Activated T-cell treated with anti-CD3 and anti-CD28 coated beads, Interleukin-2, amount 50 U/mL, for 4 hours (primary cell): ENCODE measurements around the gene BCL2L13. TPM values are rescaled to one million over a fixed set of nuclear protein-coding genes. Genes with fewer than 3 reads are reported as not detected.
A peak's percentile ranks its signal among the peaks of the same experiment; 100 is the strongest.
"Not testable (repeated sequence)": the region's sequence is repeated elsewhere in the genome, so short reads cannot be mapped to it uniquely, and the experiment has no call there.

Source experiments
- ATAC-seq, 2 donors: fragments of 200-7000 bp; cut with Tn5 transposase; one replicate each; pipeline ENCODE4 v1.10.0; 2021
- DNase-seq: peaks from one replicate; pipeline ENCODE4 v3.0.0-alpha.2; 2020
- H3K27me3 Mint-ChIP-seq: one replicate; pipeline ENCODE4 v1.8.0; 2021; ENCODE audit warnings: low read depth, mixed read lengths
- H3K36me3 Mint-ChIP-seq: one replicate; pipeline ENCODE4 v1.8.0; 2022; ENCODE audit warnings: mixed read lengths; ENCODE audit not compliant: insufficient read depth
- H3K4me1 Mint-ChIP-seq: one replicate; pipeline ENCODE4 v1.8.0; 2021; ENCODE audit warnings: low read depth, mixed read lengths
- H3K4me3 Mint-ChIP-seq: one replicate; pipeline ENCODE4 v1.8.0; 2021; ENCODE audit warnings: mild to moderate bottlenecking, moderate library complexity, mixed read lengths
- H3K9me3 Mint-ChIP-seq: one replicate; pipeline ENCODE4 v1.8.0; 2021; ENCODE audit warnings: mixed read lengths
- total RNA-seq, 3 donors: library from RNA; stranded (reverse); gene quantifications; one replicate each; pipeline ENCODE4 v1.2.1, GENCODE V29; 2021

The BCL2L13 gene
- total RNA-seq, 3 donors from 2014 or later: 32.3 to 37.8 (median 35.7) TPM

GRCh38 chr22:17764036-17764435 is 125.5 kb downstream of the BCL2L13 start:
- no peaks in the 10 kb centered on the region for H3K9me3 Mint-ChIP-seq
- H3K36me3 Mint-ChIP-seq: peaks cover 3% of the 10 kb centered on the region
- H3K4me1 Mint-ChIP-seq: peaks cover 48% of the 10 kb centered on the region
- DNase-seq: no peak
- no peak overlapping the region for H3K4me3 Mint-ChIP-seq
- no peaks in the 10 kb centered on the region for H3K27me3 Mint-ChIP-seq
- ATAC-seq: no peak

DNA sequence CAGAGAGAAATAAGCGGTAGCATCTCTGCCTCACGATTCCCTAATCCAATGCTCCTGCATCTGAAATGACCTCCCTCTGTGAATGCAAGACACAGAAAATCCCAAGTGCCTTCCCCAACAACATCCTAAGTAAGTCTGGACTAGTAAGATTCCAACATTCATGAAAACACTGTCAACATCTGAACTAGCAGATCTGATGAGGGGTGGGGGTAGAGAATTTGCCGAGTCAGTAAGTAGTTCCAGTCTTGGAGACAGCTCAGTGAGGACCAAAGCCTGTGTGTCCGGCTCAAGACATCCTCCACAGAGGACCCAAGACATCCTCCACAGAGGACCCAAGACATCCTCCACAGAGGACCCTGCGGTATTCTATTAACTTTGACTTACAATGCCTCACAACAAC is 126.3 kb downstream of the BCL2L13 start:
- H3K27me3 Mint-ChIP-seq, H3K9me3 Mint-ChIP-seq, H3K4me3 Mint-ChIP-seq, H3K36me3 Mint-ChIP-seq, DNase-seq, ATAC-seq: not testable (repeated sequence)
- peaks cover 53% of the 10 kb centered on the region for H3K4me1 Mint-ChIP-seq

- H3K27me3 Mint-ChIP-seq: no peaks in the 10 kb centered on the region
- H3K9me3 Mint-ChIP-seq: no peaks in the 10 kb centered on the region
- H3K36me3 Mint-ChIP-seq: no peaks in the 10 kb centered on the region
- peak; percentile 32 for DNase-seq
- peak; percentile 94 for ATAC-seq
- peaks cover 61% of the 10 kb centered on the region for H3K4me1 Mint-ChIP-seq
- peak overlapping the region; percentile 42 for H3K4me3 Mint-ChIP-seq
Measured at GRCh38 chr22:17767233-17768065, 128.9 kb downstream of the BCL2L13 start.

GRCh38 chr22:17769013-17769715 is 130.6 kb downstream of the BCL2L13 start:
- no peaks in the 10 kb centered on the region for H3K27me3 Mint-ChIP-seq
- peaks cover 61% of the 10 kb centered on the region for H3K4me1 Mint-ChIP-seq
- no peak for DNase-seq
- H3K9me3 Mint-ChIP-seq: no peaks in the 10 kb centered on the region
- no peak overlapping the region for H3K4me3 Mint-ChIP-seq
- H3K36me3 Mint-ChIP-seq: no peaks in the 10 kb centered on the region
- no peak for ATAC-seq

DNA sequence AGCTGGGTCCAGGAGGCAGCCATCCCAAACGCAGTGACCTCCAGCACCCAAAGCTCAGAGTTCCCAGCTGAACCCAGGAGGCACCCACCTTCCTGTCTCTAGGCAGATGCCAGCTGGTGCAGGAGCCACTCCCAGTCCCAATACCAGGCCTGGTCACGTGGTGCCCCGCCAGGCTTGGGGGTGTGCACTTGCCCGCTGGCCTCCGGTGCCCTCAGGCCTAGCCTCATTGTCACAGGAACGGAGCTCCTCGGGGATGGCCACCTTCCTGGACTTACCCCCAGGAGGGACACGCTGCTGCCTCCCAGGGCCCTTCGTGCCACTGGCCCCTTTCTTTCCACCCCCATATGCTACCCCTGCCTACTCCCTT is 131.1 kb downstream of the BCL2L13 start:
- Mint-ChIP-seq H3K4me1 (peaks cover 57% of the 10 kb centered on the region), H3K36me3 (no peaks in the 10 kb centered on the region), H3K4me3 (peak overlapping the region; percentile 6), H3K27me3 (no peaks in the 10 kb centered on the region), H3K9me3 (no peaks in the 10 kb centered on the region)
- DNase-seq (no peak), ATAC-seq (no peak)

DNA sequence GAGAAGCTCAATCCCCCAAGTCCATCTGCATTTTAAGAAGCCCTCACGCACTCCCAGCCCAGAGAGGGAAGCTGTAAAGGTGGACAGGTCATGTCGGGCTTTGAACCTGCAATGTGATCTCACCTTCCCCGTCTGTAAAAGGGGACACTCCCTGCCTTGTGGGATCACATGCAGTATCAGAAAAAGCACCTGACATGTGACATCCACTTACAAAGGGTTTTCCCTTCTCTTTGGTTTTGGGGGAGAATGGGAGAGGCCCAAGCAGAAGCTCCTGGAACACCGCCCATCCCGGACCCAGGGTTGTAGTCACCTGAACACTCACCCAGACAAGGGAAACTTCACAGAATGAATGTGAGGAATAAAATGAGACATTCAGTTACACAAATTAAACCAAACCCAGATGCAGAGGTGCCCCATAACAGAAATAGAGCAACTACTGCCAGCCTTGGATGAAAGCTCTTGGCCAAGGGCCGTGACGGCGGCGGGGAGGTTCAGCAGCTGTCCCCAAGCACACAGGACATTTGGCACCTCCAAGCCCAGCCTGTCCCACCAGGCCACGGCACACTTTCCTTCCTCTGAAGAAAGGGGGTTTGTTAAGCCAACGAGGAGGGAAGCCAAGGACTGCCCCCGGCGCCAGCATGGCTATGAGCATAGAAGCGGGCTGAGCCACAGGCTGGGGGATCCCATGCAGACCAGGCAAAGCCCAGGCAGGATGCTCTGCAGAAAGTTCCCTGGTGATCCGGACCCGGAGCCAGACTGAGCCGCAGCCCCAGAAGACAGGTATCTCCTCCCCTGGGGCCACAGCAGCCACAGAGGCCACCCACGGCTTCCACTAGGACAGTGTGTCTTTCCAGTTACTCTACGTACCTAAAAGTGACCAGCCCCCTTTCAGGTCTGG is 131.9 kb downstream of the BCL2L13 start:
- DNase-seq: no peak
- Mint-ChIP-seq H3K4me1 (peaks cover 60% of the 10 kb centered on the region), H3K9me3 (no peaks in the 10 kb centered on the region), H3K36me3 (no peaks in the 10 kb centered on the region), H3K4me3 (peak overlapping the region; percentile 6), H3K27me3 (no peaks in the 10 kb centered on the region)
- ATAC-seq: no peak

GRCh38 chr22:17772249-17772957 is 133.8 kb downstream of the BCL2L13 start:
- no peaks in the 10 kb centered on the region for H3K9me3 Mint-ChIP-seq
- peaks cover 74% of the 10 kb centered on the region for H3K4me1 Mint-ChIP-seq
- peak overlapping the region; percentile 82 for H3K4me3 Mint-ChIP-seq
- ATAC-seq (no peak), DNase-seq (no peak)
- no peaks in the 10 kb centered on the region for H3K36me3 Mint-ChIP-seq
- no peaks in the 10 kb centered on the region for H3K27me3 Mint-ChIP-seq

GRCh38 chr22:17772958-17773605 is 134.5 kb downstream of the BCL2L13 start:
- peaks cover 74% of the 10 kb centered on the region for H3K4me1 Mint-ChIP-seq
- H3K9me3 Mint-ChIP-seq: no peaks in the 10 kb centered on the region
- no peaks in the 10 kb centered on the region for H3K36me3 Mint-ChIP-seq
- DNase-seq: no peak
- H3K4me3 Mint-ChIP-seq: peak overlapping the region; percentile 82
- H3K27me3 Mint-ChIP-seq: no peaks in the 10 kb centered on the region
- ATAC-seq: no peak

DNA sequence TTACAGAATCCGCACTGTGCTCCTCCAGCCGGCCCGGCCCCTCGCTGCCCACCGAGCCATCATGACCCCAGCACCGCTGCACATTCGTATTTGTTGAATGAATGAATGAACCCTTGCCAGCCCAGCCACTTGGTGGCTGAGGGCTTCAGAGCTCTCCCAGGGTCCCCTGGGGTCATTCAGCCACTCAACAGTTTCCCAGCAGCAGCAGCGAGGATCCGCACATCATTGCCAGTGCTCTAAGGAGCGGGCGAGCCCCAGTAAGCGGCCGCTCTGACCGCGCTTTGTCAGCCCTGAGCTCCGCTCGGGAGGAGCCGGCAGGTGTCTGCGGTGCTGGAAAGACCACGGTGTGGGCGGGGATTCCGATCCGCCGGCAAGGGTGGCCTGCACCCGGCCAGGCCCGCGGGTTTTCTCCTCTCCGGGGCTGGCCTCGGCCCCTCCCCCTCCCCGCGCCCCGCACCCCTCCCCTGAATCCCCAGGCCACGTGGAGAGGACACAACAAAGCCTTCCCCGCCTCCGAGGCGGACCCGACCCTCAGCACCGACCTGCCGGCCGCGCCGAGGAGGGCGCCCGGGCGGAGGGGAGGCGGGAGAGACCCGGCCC is 135.1 kb downstream of the BCL2L13 start:
- Mint-ChIP-seq H3K27me3 (no peaks in the 10 kb centered on the region), H3K9me3 (no peaks in the 10 kb centered on the region), H3K4me1 (peaks cover 76% of the 10 kb centered on the region), H3K4me3 (peak overlapping the region; percentile 82), H3K36me3 (no peaks in the 10 kb centered on the region)
- ATAC-seq (peak; percentile 65 to 69), DNase-seq (peak; percentile 57)

DNA sequence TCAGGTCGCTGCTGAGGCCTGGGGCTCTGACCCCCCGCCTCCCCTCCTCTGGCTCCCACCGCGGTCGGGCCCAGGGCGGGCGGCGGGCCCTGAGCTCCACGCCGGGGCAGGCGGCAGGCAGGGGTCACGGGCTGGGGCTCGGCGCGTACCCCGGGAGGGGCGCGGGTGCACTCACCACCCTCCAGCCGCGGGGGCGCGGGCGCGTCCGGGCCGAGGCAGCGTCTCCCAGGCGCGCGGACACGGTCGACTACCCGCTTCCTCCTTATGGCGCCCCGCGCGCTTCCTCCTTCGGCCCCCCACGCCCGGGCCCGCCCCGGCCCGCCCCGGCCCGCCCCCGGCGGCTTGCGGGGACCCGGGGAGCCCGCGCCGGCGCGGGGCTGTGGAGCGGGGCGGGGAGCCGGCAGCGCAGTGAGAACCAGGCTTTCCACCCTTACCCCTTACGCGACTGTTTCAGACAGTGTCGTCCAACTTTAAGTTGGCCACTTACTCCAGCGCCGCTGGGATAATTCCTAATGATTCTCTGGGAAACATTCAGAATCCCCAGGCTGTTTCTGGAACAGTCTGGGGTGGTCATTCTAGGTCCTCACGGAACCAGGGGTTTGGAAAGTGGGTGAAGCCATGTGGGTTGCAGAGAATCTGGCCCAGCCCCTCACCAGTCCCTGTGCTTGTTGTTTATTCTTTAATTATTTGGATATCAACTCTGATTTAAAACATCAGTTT is 135.8 kb downstream of the BCL2L13 start, which contains the start of gene BID:
BID (minus strand) TSS at position 264 of the 720 bp plus-strand sequence. CDS start 24,353 bp downstream, outside the sequence.
- ATAC-seq (peak; percentile 43 to 55), DNase-seq (no peak)
- H3K36me3 Mint-ChIP-seq: no peaks in the 10 kb centered on the region
- peaks cover 80% of the 10 kb centered on the region for H3K4me1 Mint-ChIP-seq
- peak within 1 kb of the TSS; percentile 88 for H3K4me3 Mint-ChIP-seq
- no peaks in the 10 kb centered on the region for H3K9me3 Mint-ChIP-seq
- H3K27me3 Mint-ChIP-seq: no peaks in the 10 kb centered on the region

- Mint-ChIP-seq H3K9me3 (no peaks in the 10 kb centered on the region), H3K27me3 (no peaks in the 10 kb centered on the region), H3K4me3 (peak overlapping the region; percentile 88), H3K36me3 (no peaks in the 10 kb centered on the region), H3K4me1 (peaks cover 82% of the 10 kb centered on the region)
- ATAC-seq: no peak
- DNase-seq: no peak
Measured at GRCh38 chr22:17774926-17775685, 136.5 kb downstream of the BCL2L13 start.
